NCI-H748 treated with DMSO at 0.1 percent for 48 hours (cell line): ENCODE data around the gene KRT74.
"Not testable (repeated sequence)": the region's sequence is repeated elsewhere in the genome, so short reads cannot be mapped to it uniquely, and the experiment has no call there.

Experiments
- DNase-seq: peaks from one replicate; lab custom pipeline; 2025; lab: John Stamatoyannopoulos, UW

The KRT74 gene

GRCh38 chr12:52602552-52602951 lies 28.9 kb upstream of the KRT74 start:
- DNase-seq = no peak

GRCh38 chr12:52601671-52602070 lies 28.0 kb upstream of the KRT74 start:
- no peak for DNase-seq

GRCh38 chr12:52600941-52601481 lies 27.4 kb upstream of the KRT74 start, which contains the start of gene KRT72:
Gene KRT72 (minus strand): TSS chr12:52601463. CDS start chr12:52601452, 11 bp downstream.
- DNase-seq = no peak

GRCh38 chr12:52600475-52600874 lies 26.8 kb upstream of the KRT74 start:
- no peak for DNase-seq

- DNase-seq = no peak
Observed at GRCh38 chr12:52600071-52600470, 26.4 kb upstream of the KRT74 start.

- no peak for DNase-seq
Observed at GRCh38 chr12:52598966-52599365, 25.3 kb upstream of the KRT74 start.

- DNase-seq = not testable (repeated sequence)
Observed at GRCh38 chr12:52594237-52594636, 20.6 kb upstream of the KRT74 start.

GRCh38 chr12:52591521-52591920 lies 17.9 kb upstream of the KRT74 start:
- no peak for DNase-seq

GRCh38 chr12:52590021-52590420 lies 16.4 kb upstream of the KRT74 start:
- DNase-seq = no peak

GRCh38 chr12:52587563-52587962 lies 13.9 kb upstream of the KRT74 start:
- no peak for DNase-seq

- DNase-seq = no peak
Observed at GRCh38 chr12:52585946-52586345, 12.3 kb upstream of the KRT74 start.

- DNase-seq = no peak
Observed at GRCh38 chr12:52585066-52585465, 11.4 kb upstream of the KRT74 start.

GRCh38 chr12:52584156-52584682 lies 10.6 kb upstream of the KRT74 start:
- no peak for DNase-seq

GRCh38 chr12:52582971-52583456 lies 9.4 kb upstream of the KRT74 start:
- DNase-seq = peak; percentile 75

- no peak for DNase-seq
Observed at GRCh38 chr12:52582486-52582885, 8.8 kb upstream of the KRT74 start.

- DNase-seq = no peak
Observed at GRCh38 chr12:52581481-52581880, 7.8 kb upstream of the KRT74 start.

GRCh38 chr12:52581066-52581465 lies 7.4 kb upstream of the KRT74 start:
- no peak for DNase-seq

GRCh38 chr12:52580496-52580895 lies 6.9 kb upstream of the KRT74 start:
- DNase-seq = peak; percentile 30

GRCh38 chr12:52579468-52580465 lies 6.1 kb upstream of the KRT74 start:
- DNase-seq = no peak

GRCh38 chr12:52578469-52578868 lies 4.8 kb upstream of the KRT74 start:
- DNase-seq = no peak

- DNase-seq = no peak
Observed at GRCh38 chr12:52577316-52577715, 3.7 kb upstream of the KRT74 start.

GRCh38 chr12:52575948-52576347 lies 2.3 kb upstream of the KRT74 start:
- DNase-seq = no peak

- DNase-seq = no peak
Observed at GRCh38 chr12:52575256-52575655, 1.6 kb upstream of the KRT74 start.
